CD4-positive, alpha-beta memory T cell (primary cell): Measurements from ENCODE around the gene TMEM140. TPM values are rescaled to one million over a fixed set of nuclear protein-coding genes. Genes with fewer than 3 reads are reported as not detected.

ENCODE experiments used
- CTCF ChIA-PET: fragments of 350-600 bp; sonication (Branson Sonifier 250); formaldehyde crosslinking; loops from one replicate; lab custom pipeline; 2021; ENCODE audit warnings: inconsistent platforms; ENCODE audit not compliant: partially characterized antibody; lab: Charles Lee
- POLR2A ChIA-PET: fragments of 350-600 bp; sonication (Branson Sonifier 250); formaldehyde crosslinking; loops from one replicate; lab custom pipeline; 2021; ENCODE audit not compliant: partially characterized antibody; lab: Charles Lee
- DNase-seq, 5 donors: peaks; one replicate each; pipeline versions ENCODE4 v3.0.0 to v3.0.0-alpha.2; 2020 to 2022; ENCODE audit warnings: mixed read lengths in 1 of 5
- H3K27ac ChIP-seq: one replicate; pipeline ENCODE4 v1.7.0; 2013; ENCODE audit warnings: low read depth, low read length
- H3K27me3 ChIP-seq: 2 replicates; pipeline ENCODE4 v1.7.0; 2013; ENCODE audit warnings: mild to moderate bottlenecking, low read length, moderate library complexity; ENCODE audit not compliant: insufficient read depth
- H3K36me3 ChIP-seq: 2 replicates; pipeline ENCODE4 v1.7.0; 2013; ENCODE audit warnings: mild to moderate bottlenecking, low read length, moderate library complexity; ENCODE audit not compliant: insufficient read depth
- H3K4me1 ChIP-seq: 2 replicates; pipeline ENCODE4 v1.7.0; 2013; ENCODE audit warnings: mild to moderate bottlenecking, low read length, moderate library complexity; ENCODE audit not compliant: insufficient read depth
- H3K4me3 ChIP-seq, 2 donors: one replicate each; pipeline ENCODE4 v1.7.0; 2013; ENCODE audit warnings: low read length in 2 of 2, mild to moderate bottlenecking in 1 of 2
- H3K9me3 ChIP-seq, 2 donors: one replicate each; pipeline ENCODE4 v1.7.0; 2013; ENCODE audit warnings: low read length in 2 of 2, control low read depth in 1 of 2; ENCODE audit not compliant: control insufficient read depth in 1 of 2
- H3K27ac Mint-ChIP-seq, 7 donors: one replicate each; pipeline ENCODE4 v1.8.0; 2020 to 2021; ENCODE audit warnings: mixed read lengths in 7 of 7, mild to moderate bottlenecking in 6 of 7, inconsistent platforms in 3 of 7, moderate library complexity in 3 of 7
- H3K27me3 Mint-ChIP-seq, 2 donors: one replicate each; pipeline ENCODE4 v1.8.0; 2020 to 2021; ENCODE audit warnings: mixed read lengths in 2 of 2
- H3K36me3 Mint-ChIP-seq, 2 donors: one replicate each; pipeline ENCODE4 v1.8.0; 2020 to 2021; ENCODE audit warnings: mixed read lengths in 2 of 2, inconsistent platforms in 1 of 2, mild to moderate bottlenecking in 1 of 2
- H3K4me1 Mint-ChIP-seq, 4 donors: one replicate each; pipeline ENCODE4 v1.8.0; 2020 to 2021; ENCODE audit warnings: mixed read lengths in 4 of 4, mild to moderate bottlenecking in 1 of 4
- H3K4me3 Mint-ChIP-seq, 8 donors: one replicate each; pipeline ENCODE4 v1.8.0; 2020 to 2021; ENCODE audit warnings: mixed read lengths in 8 of 8, mild to moderate bottlenecking in 7 of 8, moderate library complexity in 6 of 8, inconsistent platforms in 3 of 8
- H3K9me3 Mint-ChIP-seq, 8 donors: one replicate each; pipeline ENCODE4 v1.8.0; 2020 to 2021; ENCODE audit warnings: mixed read lengths in 8 of 8, mild to moderate bottlenecking in 5 of 8, inconsistent platforms in 3 of 8, moderate library complexity in 1 of 8
- intact Hi-C: fragments of 100-400 bp; cut with micrococcal nuclease; formaldehyde crosslinking; loops from one replicate; pipeline ENCODE4 v1.15.1; 2023
- polyA plus RNA-seq, 2 donors: library from polyadenylated mRNA; unstranded; fragments of 300-500 nt; fragmentation: Illumina TruSeq; gene quantifications; one replicate each; pipeline ENCODE4 v1.2.3, GENCODE V29; 2021
- total RNA-seq, 2 experiments: library from RNA; stranded (reverse); gene quantifications; one replicate each; pipeline ENCODE4 v1.2.3, GENCODE V29; 2021

The TMEM140 gene
- total and polyA plus RNA-seq, 4 experiments from 2014 or later = 13.6 to 31.3 (median 29.6) TPM

DNA sequence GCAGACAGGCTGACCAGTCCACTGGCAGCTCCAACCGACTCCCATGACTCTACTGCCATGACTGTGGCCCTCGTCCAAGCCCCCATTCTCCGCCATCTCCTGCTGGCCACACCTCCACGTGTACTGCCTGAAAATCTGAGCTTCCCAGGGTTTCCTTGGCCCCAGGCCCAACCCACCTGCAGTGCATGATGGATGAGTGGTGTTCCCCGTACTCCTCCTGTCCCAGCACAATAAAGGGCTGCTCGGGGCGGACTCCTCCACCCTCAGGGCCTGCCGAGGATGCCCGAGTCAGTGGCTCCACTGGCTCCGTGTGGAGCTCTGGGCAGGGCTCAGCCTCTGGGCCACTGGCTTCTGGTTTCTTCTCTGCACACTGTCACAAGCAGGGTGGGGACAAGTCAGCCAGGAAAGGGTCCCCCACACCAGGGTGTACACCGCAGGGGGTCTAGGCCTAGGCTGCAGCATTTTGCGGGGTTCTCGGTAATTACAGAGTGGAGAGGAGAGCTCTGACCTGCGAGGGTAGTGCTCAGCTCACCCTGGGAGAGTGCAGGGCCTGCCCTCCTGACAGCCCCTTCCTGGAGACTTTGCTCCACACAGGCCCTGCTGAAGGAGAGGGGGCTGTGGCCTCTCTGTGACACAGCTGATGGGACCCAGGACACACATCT, 48.2 kb downstream of the TMEM140 start:
- H3K4me3 ChIP-seq = no peak overlapping the region
- peaks cover 65 to 88% of the 10 kb centered on the region in 2 donors for H3K36me3 Mint-ChIP-seq
- CTCF ChIA-PET = interaction anchor here (1.3 kb wide), 1 partner anchor 9 kb away, joined by 4 read pairs; no protein-coding TSS in a partner anchor
- intact Hi-C loops = no loop called here
- H3K27me3 Mint-ChIP-seq = no peaks in the 10 kb centered on the region
- POLR2A ChIA-PET = no interaction called here
- no peak overlapping the region for H3K27ac Mint-ChIP-seq
- no peaks in the 10 kb centered on the region for H3K27me3 ChIP-seq
- H3K9me3 Mint-ChIP-seq = no peaks in the 10 kb centered on the region
- no peak overlapping the region for H3K4me3 Mint-ChIP-seq
- H3K36me3 ChIP-seq = peaks cover 41% of the 10 kb centered on the region
- H3K4me1 ChIP-seq = no peaks in the 10 kb centered on the region
- H3K4me1 Mint-ChIP-seq = peaks cover 0 to 5% (median 2%) of the 10 kb centered on the region in 4 donors
- H3K27ac ChIP-seq = no peak overlapping the region
- DNase-seq = no peak
- no peaks in the 10 kb centered on the region for H3K9me3 ChIP-seq

DNA sequence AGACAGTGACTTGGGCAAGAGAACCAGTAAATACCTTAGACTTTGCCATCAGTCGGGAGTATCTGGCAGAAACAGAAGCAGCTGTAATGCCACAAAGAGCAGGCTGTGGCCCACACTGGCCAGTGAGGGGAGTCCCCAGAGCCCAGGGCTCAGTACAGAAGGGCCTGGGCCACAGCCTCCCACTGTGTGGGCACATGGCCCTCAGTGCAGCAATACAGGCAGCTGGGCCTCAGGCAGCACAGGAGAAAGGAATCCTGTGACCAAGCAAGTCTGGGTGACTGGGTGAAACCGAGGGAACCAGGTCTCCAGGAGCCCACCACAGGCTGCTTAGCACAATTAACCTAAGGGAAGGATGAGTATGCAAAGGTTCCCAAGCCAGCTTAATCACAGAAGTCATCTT, 49.5 kb downstream of the TMEM140 start:
- Mint-ChIP-seq H3K27ac (no peak overlapping the region), H3K9me3 (no peaks in the 10 kb centered on the region), H3K4me3 (no peak overlapping the region), H3K27me3 (no peaks in the 10 kb centered on the region), H3K36me3 (peaks cover 65 to 91% of the 10 kb centered on the region in 2 donors), H3K4me1 (peaks cover 4 to 9% (median 7%) of the 10 kb centered on the region in 4 donors)
- intact Hi-C loops = no loop called here
- Histone ChIP-seq H3K27ac (no peak overlapping the region), H3K4me3 (no peak overlapping the region), H3K4me1 (no peaks in the 10 kb centered on the region), H3K27me3 (no peaks in the 10 kb centered on the region), H3K36me3 (peaks cover 43% of the 10 kb centered on the region), H3K9me3 (no peaks in the 10 kb centered on the region)
- DNase-seq = no peak
- POLR2A ChIA-PET = interaction anchor here (1.2 kb wide), 1 partner anchor 13 kb away, joined by 4 read pairs; no protein-coding TSS in a partner anchor
- CTCF ChIA-PET = interaction anchor here (1.1 kb wide), 2 partner anchors 12 to 448 kb away, joined by 3 to 4 read pairs; no protein-coding TSS in a partner anchor

DNA sequence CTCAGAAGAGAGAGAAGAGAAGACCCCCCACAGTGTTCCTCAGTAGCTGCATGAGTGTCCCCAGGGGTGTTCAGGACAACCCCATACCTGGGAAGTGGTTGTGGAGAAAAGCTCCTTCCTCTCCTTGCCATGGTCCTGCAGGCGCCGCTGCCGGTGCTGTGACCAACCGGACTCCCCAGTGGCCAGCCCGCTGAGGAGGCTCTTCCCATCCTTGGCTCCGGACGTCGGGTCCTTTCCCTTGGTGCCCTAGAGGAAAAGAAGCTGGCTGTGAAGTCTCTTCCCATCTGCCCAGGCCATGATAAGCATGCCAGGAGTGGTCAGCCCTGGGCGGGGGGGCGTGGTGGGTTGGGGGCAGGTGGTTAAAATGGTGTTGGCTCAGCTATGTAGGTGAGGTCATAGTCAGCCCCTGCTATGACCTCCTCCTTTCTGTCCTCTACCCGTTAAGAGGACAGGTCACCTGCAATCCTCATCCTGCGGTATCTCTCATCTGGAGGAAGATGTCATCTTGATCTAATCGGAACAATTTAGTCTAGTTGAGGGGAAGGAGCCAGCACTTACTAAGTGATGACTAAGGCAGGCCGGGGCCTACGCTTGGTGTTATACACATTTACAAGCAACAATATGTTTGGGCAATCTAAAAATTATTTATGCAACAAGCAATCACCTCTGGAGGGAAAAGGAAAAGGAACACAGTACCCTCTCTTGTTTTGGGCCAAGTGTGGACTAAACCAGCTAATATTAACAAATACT, 50.2 kb downstream of the TMEM140 start:
- ChIA-PET CTCF (interaction anchor here (1.1 kb wide), 1 partner anchor 12 kb away, joined by 3 read pairs; no protein-coding TSS in a partner anchor), POLR2A (interaction anchor here (1.2 kb wide), 1 partner anchor 12 kb away, joined by 4 read pairs; no protein-coding TSS in a partner anchor)
- DNase-seq = no peak
- Mint-ChIP-seq H3K36me3 (peaks cover 64 to 91% of the 10 kb centered on the region in 2 donors), H3K27ac (no peak overlapping the region), H3K9me3 (no peaks in the 10 kb centered on the region), H3K4me1 (peaks cover 6 to 11% (median 8%) of the 10 kb centered on the region in 4 donors), H3K27me3 (no peaks in the 10 kb centered on the region), H3K4me3 (peak overlapping the region in 1 of 8 donors; percentile 41)
- no peak overlapping the region for H3K27ac ChIP-seq
- no peaks in the 10 kb centered on the region for H3K9me3 ChIP-seq
- intact Hi-C loops = no loop called here
- H3K4me1 ChIP-seq = no peaks in the 10 kb centered on the region
- no peaks in the 10 kb centered on the region for H3K27me3 ChIP-seq
- H3K4me3 ChIP-seq = no peak overlapping the region
- H3K36me3 ChIP-seq = peaks cover 39% of the 10 kb centered on the region

DNA sequence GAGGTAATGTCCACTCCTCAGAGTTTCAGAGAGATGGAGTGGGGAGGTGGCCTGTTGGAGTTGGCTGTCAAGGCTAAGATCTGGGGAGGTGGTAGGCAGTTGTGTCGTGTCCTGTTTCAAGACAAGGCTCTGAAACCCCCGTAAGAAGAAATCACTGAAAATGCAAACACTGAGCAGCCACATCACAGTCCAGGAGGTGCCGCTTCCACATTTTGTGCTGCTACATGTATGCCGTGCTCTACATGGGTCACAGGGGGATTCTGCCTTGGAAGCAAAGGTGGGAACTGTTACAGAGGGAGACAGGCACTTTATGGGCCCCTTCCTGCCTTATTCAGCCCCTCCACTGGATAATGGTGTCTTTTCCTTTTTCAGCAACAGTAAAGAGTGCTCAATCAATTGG, 51.6 kb downstream of the TMEM140 start:
- no peaks in the 10 kb centered on the region for H3K27me3 Mint-ChIP-seq
- peaks cover 33% of the 10 kb centered on the region for H3K36me3 ChIP-seq
- H3K4me3 Mint-ChIP-seq = no peak overlapping the region
- peak overlapping the region in 1 of 7 donors; percentile 21 for H3K27ac Mint-ChIP-seq
- intact Hi-C loops = no loop called here
- no peaks in the 10 kb centered on the region for H3K27me3 ChIP-seq
- ChIA-PET POLR2A (no interaction called here), CTCF (no interaction called here)
- no peaks in the 10 kb centered on the region for H3K9me3 ChIP-seq
- H3K9me3 Mint-ChIP-seq = no peaks in the 10 kb centered on the region
- no peaks in the 10 kb centered on the region for H3K4me1 ChIP-seq
- no peak overlapping the region for H3K27ac ChIP-seq
- H3K36me3 Mint-ChIP-seq = peaks cover 64 to 89% of the 10 kb centered on the region in 2 donors
- H3K4me3 ChIP-seq = no peak overlapping the region
- H3K4me1 Mint-ChIP-seq = peaks cover 6 to 16% (median 8%) of the 10 kb centered on the region in 4 donors
- DNase-seq = no peak

DNA sequence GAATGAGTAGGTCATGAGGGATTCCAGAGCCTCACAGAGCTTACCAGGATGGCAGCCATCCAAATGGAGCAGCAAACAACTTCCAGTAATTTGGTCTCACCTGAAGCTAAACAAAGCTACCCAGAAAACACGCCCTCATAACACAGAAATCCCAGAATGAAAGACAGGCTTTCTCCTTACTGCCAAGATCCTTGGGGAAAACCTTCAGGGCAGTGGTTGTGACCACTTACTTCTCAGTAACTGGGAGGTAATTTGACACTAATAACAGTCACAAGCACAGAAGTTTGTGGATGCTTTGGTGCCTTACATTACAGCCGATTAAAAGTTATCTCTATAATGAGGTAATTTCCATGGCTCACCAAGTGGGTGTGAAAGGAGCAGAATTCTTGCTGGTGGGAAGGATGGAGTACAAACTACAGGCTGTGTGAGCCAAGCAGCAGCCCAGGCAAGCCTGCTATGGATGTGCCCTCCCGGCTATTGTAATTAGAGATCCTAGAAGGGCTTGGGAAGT, 53.0 kb downstream of the TMEM140 start:
- CTCF ChIA-PET = no interaction called here
- H3K36me3 Mint-ChIP-seq = peaks cover 65 to 86% of the 10 kb centered on the region in 2 donors

DNA sequence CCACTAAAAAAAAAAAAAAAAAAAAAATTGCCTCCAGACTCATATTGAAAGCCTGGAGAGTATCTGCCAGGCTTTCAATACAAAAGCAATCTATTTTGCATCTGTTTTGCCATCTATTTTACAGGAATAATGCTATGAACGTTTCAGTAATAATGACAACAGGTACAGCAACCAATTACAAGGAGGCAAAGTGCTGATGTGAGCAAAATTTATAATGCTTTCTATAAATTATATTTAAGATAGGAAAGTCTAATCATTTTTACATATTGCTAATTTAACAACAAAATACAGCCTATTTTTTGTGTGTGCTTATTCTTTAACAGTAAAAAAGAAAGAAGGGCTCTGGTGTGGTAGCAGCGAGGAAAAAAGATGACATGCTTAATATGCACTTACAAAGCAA, 53.5 kb downstream of the TMEM140 start:
- Histone ChIP-seq H3K9me3 (no peaks in the 10 kb centered on the region), H3K4me1 (no peaks in the 10 kb centered on the region), H3K36me3 (peaks cover 28% of the 10 kb centered on the region), H3K27me3 (no peaks in the 10 kb centered on the region), H3K4me3 (no peak overlapping the region), H3K27ac (no peak overlapping the region)
- intact Hi-C loops = no loop called here
- DNase-seq = no peak
- no peaks in the 10 kb centered on the region for H3K27me3 Mint-ChIP-seq
- no peak overlapping the region for H3K4me3 Mint-ChIP-seq
- no peak overlapping the region for H3K27ac Mint-ChIP-seq
- peaks cover 68 to 85% of the 10 kb centered on the region in 2 donors for H3K36me3 Mint-ChIP-seq
- no peaks in the 10 kb centered on the region for H3K9me3 Mint-ChIP-seq
- POLR2A ChIA-PET = no interaction called here
- CTCF ChIA-PET = no interaction called here
- H3K4me1 Mint-ChIP-seq = peaks cover 9 to 16% (median 10%) of the 10 kb centered on the region in 4 donors

More for the DNA sequence above, 53.0 kb downstream of the TMEM140 start:
- no peaks in the 10 kb centered on the region for H3K27me3 ChIP-seq
- no peaks in the 10 kb centered on the region for H3K9me3 ChIP-seq
- no peaks in the 10 kb centered on the region for H3K4me1 ChIP-seq
- POLR2A ChIA-PET = no interaction called here
- peaks cover 28% of the 10 kb centered on the region for H3K36me3 ChIP-seq
- no peak overlapping the region for H3K4me3 ChIP-seq
- Mint-ChIP-seq H3K4me3 (no peak overlapping the region), H3K4me1 (peaks cover 7 to 16% (median 10%) of the 10 kb centered on the region in 4 donors), H3K9me3 (no peaks in the 10 kb centered on the region), H3K27ac (no peak overlapping the region), H3K27me3 (no peaks in the 10 kb centered on the region)
- H3K27ac ChIP-seq = no peak overlapping the region
- intact Hi-C loops = no loop called here
- no peak for DNase-seq

DNA sequence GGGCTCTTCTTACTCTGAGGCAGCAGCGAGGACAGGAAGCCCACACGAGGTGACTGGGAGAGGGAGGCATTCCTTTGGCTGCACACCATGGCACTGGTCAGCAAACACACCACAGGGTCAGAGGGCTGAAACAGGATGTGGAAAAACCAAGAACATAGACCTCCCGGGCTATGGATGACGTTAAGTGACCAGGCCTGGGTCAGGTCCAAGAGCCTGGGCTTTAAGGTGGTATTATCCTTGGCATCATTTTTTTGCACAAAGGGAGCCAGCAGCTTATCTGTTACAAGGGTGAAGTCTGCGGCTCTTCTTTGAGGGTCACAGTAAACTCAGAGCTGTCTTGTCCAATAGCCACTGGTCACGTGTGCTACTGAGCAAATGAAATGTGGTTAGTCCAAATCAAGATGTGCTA, 56.5 kb downstream of the TMEM140 start:
- Mint-ChIP-seq H3K9me3 (no peaks in the 10 kb centered on the region), H3K4me3 (no peak overlapping the region), H3K27ac (no peak overlapping the region), H3K36me3 (peaks cover 56 to 69% of the 10 kb centered on the region in 2 donors), H3K27me3 (no peaks in the 10 kb centered on the region), H3K4me1 (peaks cover 17 to 37% (median 22%) of the 10 kb centered on the region in 4 donors)
- peaks cover 13% of the 10 kb centered on the region for H3K36me3 ChIP-seq
- ChIA-PET POLR2A (no interaction called here), CTCF (interaction anchor here (1.1 to 1.5 kb wide), 2 partner anchors 9 to 70 kb away, joined by 3 to 4 read pairs; no protein-coding TSS in a partner anchor)
- H3K9me3 ChIP-seq = no peaks in the 10 kb centered on the region
- DNase-seq = no peak
- no peaks in the 10 kb centered on the region for H3K27me3 ChIP-seq
- no peak overlapping the region for H3K4me3 ChIP-seq
- intact Hi-C loops = no loop called here
- no peak overlapping the region for H3K27ac ChIP-seq
- H3K4me1 ChIP-seq = peaks cover 12% of the 10 kb centered on the region
